ENCODE results near the gene KASH5. TPM values are rescaled to one million over a fixed set of nuclear protein-coding genes. Genes with fewer than 3 reads are reported as not detected.

The KASH5 gene
- total and polyA plus RNA-seq, 2 experiments from 2014 or later = 0.44 TPM; not detected in 1

GRCh38 chr19:49364083-49364737 is 23.8 kb upstream of the KASH5 start:
- peaks cover 17% of the 10 kb centered on the region for H3K36me3 Mint-ChIP-seq (ENCODE audit: low read depth)
- DNase-seq (ENCODE audit: low spot score) = peak; percentile 33

More at GRCh38 chr19:49364083-49364737, 23.8 kb upstream of the KASH5 start:
- peaks cover 33% of the 10 kb centered on the region for H3K79me2 ChIP-seq (replicated peaks; ENCODE audit: insufficient read depth)
- TF ChIP-seq POLR2AphosphoS5 (IDR thresholded peaks at IDR 0.05; ENCODE audit: low read depth) (no peak), NANOG (IDR thresholded peaks at IDR 0.05; ENCODE audit: borderline replicate concordance) (no peak), JUNB (IDR thresholded peaks at IDR 0.05; ENCODE audit: unreplicated experiment) (no peak), ZNF114 (CRISPR knock-in tag; IDR thresholded peaks at IDR 0.05) (no peak), ZNF331 (CRISPR knock-in tag; IDR thresholded peaks at IDR 0.05; ENCODE audit: low read depth) (no peak), STAT1 (IDR thresholded peaks at IDR 0.05; ENCODE audit: unreplicated experiment) (no peak), EZH2 (IDR thresholded peaks at IDR 0.05; ENCODE audit: low read depth, unreplicated experiment) (no peak), EZH2phosphoT487 (IDR thresholded peaks at IDR 0.05; ENCODE audit: unreplicated experiment) (no peak), CREB1 (CRISPR knock-in tag; IDR thresholded peaks at IDR 0.05; ENCODE audit: low read depth) (no peak), CTCF (conservative IDR thresholded peaks at IDR 0.05; ENCODE audit: low read depth in 2 of 2) (no peak)
- TF ChIP-seq, protein P1, sequence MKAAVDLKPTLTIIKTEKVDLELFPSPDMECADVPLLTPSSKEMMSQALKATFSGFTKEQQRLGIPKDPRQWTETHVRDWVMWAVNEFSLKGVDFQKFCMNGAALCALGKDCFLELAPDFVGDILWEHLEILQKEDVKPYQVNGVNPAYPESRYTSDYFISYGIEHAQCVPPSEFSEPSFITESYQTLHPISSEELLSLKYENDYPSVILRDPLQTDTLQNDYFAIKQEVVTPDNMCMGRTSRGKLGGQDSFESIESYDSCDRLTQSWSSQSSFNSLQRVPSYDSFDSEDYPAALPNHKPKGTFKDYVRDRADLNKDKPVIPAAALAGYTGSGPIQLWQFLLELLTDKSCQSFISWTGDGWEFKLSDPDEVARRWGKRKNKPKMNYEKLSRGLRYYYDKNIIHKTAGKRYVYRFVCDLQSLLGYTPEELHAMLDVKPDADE (IDR thresholded peaks at IDR 0.05) = no peak
- TF ChIP-seq, protein P2, sequence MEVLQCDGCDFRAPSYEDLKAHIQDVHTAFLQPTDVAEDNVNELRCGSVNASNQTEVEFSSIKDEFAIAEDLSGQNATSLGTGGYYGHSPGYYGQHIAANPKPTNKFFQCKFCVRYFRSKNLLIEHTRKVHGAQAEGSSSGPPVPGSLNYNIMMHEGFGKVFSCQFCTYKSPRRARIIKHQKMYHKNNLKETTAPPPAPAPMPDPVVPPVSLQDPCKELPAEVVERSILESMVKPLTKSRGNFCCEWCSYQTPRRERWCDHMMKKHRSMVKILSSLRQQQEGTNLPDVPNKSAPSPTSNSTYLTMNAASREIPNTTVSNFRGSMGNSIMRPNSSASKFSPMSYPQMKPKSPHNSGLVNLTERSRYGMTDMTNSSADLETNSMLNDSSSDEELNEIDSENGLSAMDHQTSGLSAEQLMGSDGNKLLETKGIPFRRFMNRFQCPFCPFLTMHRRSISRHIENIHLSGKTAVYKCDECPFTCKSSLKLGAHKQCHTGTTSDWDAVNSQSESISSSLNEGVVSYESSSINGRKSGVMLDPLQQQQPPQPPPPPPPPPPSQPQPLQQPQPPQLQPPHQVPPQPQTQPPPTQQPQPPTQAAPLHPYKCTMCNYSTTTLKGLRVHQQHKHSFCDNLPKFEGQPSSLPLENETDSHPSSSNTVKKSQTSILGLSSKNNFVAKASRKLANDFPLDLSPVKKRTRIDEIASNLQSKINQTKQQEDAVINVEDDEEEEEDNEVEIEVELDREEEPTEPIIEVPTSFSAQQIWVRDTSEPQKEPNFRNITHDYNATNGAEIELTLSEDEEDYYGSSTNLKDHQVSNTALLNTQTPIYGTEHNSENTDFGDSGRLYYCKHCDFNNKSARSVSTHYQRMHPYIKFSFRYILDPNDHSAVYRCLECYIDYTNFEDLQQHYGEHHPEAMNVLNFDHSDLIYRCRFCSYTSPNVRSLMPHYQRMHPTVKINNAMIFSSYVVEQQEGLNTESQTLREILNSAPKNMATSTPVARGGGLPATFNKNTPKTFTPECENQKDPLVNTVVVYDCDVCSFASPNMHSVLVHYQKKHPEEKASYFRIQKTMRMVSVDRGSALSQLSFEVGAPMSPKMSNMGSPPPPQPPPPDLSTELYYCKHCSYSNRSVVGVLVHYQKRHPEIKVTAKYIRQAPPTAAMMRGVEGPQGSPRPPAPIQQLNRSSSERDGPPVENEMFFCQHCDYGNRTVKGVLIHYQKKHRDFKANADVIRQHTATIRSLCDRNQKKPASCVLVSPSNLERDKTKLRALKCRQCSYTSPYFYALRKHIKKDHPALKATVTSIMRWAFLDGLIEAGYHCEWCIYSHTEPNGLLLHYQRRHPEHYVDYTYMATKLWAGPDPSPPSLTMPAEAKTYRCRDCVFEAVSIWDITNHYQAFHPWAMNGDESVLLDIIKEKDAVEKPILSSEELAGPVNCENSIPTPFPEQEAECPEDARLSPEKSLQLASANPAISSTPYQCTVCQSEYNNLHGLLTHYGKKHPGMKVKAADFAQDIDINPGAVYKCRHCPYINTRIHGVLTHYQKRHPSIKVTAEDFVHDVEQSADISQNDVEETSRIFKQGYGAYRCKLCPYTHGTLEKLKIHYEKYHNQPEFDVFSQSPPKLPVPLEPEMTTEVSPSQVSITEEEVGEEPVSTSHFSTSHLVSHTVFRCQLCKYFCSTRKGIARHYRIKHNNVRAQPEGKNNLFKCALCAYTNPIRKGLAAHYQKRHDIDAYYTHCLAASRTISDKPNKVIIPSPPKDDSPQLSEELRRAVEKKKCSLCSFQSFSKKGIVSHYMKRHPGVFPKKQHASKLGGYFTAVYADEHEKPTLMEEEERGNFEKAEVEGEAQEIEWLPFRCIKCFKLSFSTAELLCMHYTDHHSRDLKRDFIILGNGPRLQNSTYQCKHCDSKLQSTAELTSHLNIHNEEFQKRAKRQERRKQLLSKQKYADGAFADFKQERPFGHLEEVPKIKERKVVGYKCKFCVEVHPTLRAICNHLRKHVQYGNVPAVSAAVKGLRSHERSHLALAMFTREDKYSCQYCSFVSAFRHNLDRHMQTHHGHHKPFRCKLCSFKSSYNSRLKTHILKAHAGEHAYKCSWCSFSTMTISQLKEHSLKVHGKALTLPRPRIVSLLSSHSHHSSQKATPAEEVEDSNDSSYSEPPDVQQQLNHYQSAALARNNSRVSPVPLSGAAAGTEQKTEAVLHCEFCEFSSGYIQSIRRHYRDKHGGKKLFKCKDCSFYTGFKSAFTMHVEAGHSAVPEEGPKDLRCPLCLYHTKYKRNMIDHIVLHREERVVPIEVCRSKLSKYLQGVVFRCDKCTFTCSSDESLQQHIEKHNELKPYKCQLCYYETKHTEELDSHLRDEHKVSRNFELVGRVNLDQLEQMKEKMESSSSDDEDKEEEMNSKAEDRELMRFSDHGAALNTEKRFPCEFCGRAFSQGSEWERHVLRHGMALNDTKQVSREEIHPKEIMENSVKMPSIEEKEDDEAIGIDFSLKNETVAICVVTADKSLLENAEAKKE (CRISPR knock-in tag; IDR thresholded peaks at IDR 0.05) = no peak
- TF ChIP-seq, protein P3, sequence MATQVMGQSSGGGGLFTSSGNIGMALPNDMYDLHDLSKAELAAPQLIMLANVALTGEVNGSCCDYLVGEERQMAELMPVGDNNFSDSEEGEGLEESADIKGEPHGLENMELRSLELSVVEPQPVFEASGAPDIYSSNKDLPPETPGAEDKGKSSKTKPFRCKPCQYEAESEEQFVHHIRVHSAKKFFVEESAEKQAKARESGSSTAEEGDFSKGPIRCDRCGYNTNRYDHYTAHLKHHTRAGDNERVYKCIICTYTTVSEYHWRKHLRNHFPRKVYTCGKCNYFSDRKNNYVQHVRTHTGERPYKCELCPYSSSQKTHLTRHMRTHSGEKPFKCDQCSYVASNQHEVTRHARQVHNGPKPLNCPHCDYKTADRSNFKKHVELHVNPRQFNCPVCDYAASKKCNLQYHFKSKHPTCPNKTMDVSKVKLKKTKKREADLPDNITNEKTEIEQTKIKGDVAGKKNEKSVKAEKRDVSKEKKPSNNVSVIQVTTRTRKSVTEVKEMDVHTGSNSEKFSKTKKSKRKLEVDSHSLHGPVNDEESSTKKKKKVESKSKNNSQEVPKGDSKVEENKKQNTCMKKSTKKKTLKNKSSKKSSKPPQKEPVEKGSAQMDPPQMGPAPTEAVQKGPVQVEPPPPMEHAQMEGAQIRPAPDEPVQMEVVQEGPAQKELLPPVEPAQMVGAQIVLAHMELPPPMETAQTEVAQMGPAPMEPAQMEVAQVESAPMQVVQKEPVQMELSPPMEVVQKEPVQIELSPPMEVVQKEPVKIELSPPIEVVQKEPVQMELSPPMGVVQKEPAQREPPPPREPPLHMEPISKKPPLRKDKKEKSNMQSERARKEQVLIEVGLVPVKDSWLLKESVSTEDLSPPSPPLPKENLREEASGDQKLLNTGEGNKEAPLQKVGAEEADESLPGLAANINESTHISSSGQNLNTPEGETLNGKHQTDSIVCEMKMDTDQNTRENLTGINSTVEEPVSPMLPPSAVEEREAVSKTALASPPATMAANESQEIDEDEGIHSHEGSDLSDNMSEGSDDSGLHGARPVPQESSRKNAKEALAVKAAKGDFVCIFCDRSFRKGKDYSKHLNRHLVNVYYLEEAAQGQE (IDR thresholded peaks at IDR 0.05; ENCODE audit: unreplicated experiment) = no peak
- H4K20me1 ChIP-seq (replicated peaks; ENCODE audit: insufficient read depth) = no peaks in the 10 kb centered on the region; the same call in 1 of the 2 replicates
- peak overlapping the region; percentile 73 for H3K4me2 ChIP-seq
- peaks cover 5% of the 10 kb centered on the region; the same call in 1 of the 2 replicates for H3K4me1 ChIP-seq (ENCODE audit: insufficient read depth)
- 0 out of 2 replicates have a peak, but pooled peaks cover 2% of the 10 kb centered on the region for H3K36me3 ChIP-seq (ENCODE audit: insufficient read depth)
- peaks cover 18% of the 10 kb centered on the region for H3K27me3 Mint-ChIP-seq (ENCODE audit: insufficient read depth, low read depth, poor library complexity)
- H3K27ac ChIP-seq (ENCODE audit: low read depth) = no peak overlapping the region
- no peak for ATAC-seq
- H3K27ac Mint-ChIP-seq = no peak overlapping the region
- peaks cover 9% of the 10 kb centered on the region for H3K4me1 Mint-ChIP-seq
- no peaks in the 10 kb centered on the region for H3K27me3 ChIP-seq (ENCODE audit: insufficient read depth)
- H3F3A ChIP-seq (replicated peaks; ENCODE audit: low read depth) = peaks cover 6% of the 10 kb centered on the region; the same call in 1 of the 2 replicates
- no peaks in the 10 kb centered on the region for H3K9me2 ChIP-seq (ENCODE audit: insufficient read depth)
- no peak overlapping the region for H3K4me3 Mint-ChIP-seq
- H2AFZ ChIP-seq = peak overlapping the region; percentile 4
- H3K4me3 ChIP-seq = peak overlapping the region; percentile 38
- H3K9me3 Mint-ChIP-seq = peaks cover 17% of the 10 kb centered on the region

Measured in GM23338 (cell line).